ENCODE measurements around the gene TSPAN4.

Gene TSPAN4

DNA sequence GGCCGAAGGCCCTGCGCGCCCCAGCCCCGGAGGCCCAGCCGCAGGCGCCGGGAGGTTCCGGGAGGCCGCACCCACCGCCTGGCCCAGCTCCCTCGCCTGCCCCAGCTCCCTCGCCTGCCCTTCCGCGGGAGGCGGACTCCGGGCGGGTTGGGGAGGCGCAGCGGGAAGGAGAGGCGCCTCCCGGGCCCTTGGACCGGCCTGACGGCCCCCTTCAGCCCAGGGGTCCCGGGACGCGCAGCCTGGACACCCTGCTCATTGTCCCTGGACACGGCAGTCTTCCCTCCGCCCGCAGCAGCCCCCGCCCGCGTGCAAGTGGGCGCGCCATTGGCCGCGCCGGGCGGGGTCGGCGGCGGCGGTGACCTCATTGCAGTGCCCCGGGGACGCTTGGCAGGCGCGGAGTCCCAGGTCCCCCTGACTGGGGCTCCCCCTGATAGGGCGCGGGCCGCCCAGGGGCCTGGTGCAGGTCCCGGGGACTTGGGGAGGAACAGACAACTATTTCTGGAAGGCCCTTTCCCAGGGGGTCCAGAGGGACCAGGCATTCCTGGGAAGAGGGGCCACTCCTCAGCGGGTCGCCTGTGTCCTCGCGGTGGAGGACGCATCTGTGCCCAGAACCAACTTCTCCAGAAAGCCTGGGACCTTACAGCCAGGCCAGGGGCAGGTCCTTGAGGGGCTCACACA, 9.4 kb upstream of the TSPAN4 start:
- DNase-seq (ENCODE audit: low spot score): peak; percentile 52
- peaks cover 6% of the 10 kb centered on the region for H3K4me1 Mint-ChIP-seq (ENCODE audit: low read depth)
- peaks cover 30% of the 10 kb centered on the region for H3K27me3 Mint-ChIP-seq (ENCODE audit: low read depth)
- H3K36me3 Mint-ChIP-seq (ENCODE audit: low read depth): peaks cover 3% of the 10 kb centered on the region
- H3K27ac Mint-ChIP-seq: no peak overlapping the region
- no peaks in the 10 kb centered on the region for H3K9me3 Mint-ChIP-seq
- H3K4me3 Mint-ChIP-seq: peak overlapping the region; percentile 60

GRCh38 chr11:833849-834311, 8.8 kb upstream of the TSPAN4 start:
- no peak overlapping the region for H3K27ac Mint-ChIP-seq

DNA sequence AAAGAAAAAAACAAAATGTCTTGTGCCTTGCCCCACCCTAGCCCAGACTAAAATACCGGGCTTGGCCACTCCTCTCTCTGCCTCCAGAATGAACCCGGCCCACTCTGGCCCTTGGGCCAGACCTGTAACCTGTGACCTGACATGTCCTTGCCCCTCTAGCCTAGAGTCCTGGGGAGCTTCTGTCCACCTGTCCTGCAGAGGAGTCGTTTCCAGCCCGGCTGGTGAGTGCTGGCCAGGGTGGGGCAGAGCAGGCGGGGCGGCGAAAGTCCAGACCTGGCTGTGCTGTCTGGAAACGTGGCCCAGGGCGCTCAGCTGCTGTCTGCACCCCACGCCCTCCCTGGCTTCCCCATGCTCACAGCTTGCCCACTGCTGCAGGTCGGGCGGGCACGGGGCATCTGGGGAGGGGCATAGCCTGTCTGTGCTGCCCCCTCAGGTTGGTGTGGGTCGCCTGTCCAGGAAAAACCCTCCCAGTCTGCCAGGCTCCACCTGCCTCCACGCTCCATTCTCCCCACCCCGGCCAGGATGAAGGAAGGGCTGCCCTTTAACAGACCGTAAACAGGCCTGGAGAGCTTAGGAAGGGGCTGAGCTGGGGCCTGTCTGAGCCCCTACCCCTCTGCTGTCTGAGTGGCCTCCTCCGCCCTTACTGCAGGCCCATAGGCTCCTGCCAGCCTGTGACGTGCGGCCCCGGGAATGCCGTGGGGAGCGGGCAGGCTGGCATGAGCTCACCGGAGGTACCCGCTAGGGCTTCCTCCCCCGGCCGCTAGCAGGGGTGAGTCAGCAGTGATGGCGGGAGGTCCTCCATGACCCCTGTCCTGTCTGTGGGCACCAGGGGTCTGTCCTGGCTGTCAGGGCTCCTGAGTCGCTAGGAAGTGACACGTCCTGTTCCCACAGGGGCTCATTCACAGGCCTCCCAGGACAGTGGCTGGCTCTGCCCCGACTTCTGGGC, 8.0 kb upstream of the TSPAN4 start:
- peaks cover 16% of the 10 kb centered on the region for H3K27me3 Mint-ChIP-seq (ENCODE audit: low read depth)

More at GRCh38 chr11:833849-834311, 8.8 kb upstream of the TSPAN4 start:
- peak overlapping the region; percentile 60 for H3K4me3 Mint-ChIP-seq
- H3K36me3 Mint-ChIP-seq (ENCODE audit: low read depth): peaks cover 7% of the 10 kb centered on the region
- peaks cover 4% of the 10 kb centered on the region for H3K4me1 Mint-ChIP-seq (ENCODE audit: low read depth)
- no peaks in the 10 kb centered on the region for H3K9me3 Mint-ChIP-seq
- DNase-seq (ENCODE audit: low spot score): no peak
- H3K27me3 Mint-ChIP-seq (ENCODE audit: low read depth): peaks cover 24% of the 10 kb centered on the region

GRCh38 chr11:836274-836673, 6.4 kb upstream of the TSPAN4 start:
- H3K36me3 Mint-ChIP-seq (ENCODE audit: low read depth): peaks cover 13% of the 10 kb centered on the region
- DNase-seq (ENCODE audit: low spot score): no peak
- H3K4me3 Mint-ChIP-seq: no peak overlapping the region
- H3K9me3 Mint-ChIP-seq: no peaks in the 10 kb centered on the region
- H3K27me3 Mint-ChIP-seq (ENCODE audit: low read depth): peaks cover 7% of the 10 kb centered on the region
- H3K27ac Mint-ChIP-seq: no peak overlapping the region
- H3K4me1 Mint-ChIP-seq (ENCODE audit: low read depth): peaks cover 8% of the 10 kb centered on the region

More for the DNA sequence above, 8.0 kb upstream of the TSPAN4 start:
- Mint-ChIP-seq H3K27ac (no peak overlapping the region), H3K36me3 (ENCODE audit: low read depth) (peaks cover 8% of the 10 kb centered on the region), H3K9me3 (no peaks in the 10 kb centered on the region), H3K4me1 (ENCODE audit: low read depth) (peaks cover 2% of the 10 kb centered on the region), H3K4me3 (peak overlapping the region; percentile 36)
- DNase-seq (ENCODE audit: low spot score): no peak

DNA sequence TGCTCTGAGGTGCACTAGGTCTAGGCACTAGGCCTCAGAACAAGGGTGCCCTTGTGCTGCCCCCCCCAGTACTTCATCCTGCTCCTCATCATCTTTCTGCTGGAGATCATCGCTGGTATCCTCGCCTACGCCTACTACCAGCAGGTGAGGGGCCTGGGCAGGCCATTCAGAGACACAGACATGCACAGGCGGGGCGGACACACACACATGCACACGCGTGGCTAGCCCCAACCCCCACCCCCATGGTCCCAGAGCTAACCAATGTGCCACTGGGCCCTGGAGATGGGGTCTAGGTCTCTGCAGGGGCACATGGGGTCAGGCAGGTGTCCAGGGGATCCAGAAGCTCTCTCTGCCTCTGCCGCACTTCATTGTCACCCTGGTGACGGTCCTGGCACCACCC, 6.0 kb upstream of the TSPAN4 start:
- peaks cover 13% of the 10 kb centered on the region for H3K36me3 Mint-ChIP-seq (ENCODE audit: low read depth)
- H3K4me1 Mint-ChIP-seq (ENCODE audit: low read depth): peaks cover 8% of the 10 kb centered on the region
- DNase-seq (ENCODE audit: low spot score): no peak
- no peak overlapping the region for H3K4me3 Mint-ChIP-seq
- H3K9me3 Mint-ChIP-seq: no peaks in the 10 kb centered on the region
- H3K27me3 Mint-ChIP-seq (ENCODE audit: low read depth): peaks cover 2% of the 10 kb centered on the region
- no peak overlapping the region for H3K27ac Mint-ChIP-seq

- no peak overlapping the region for H3K27ac Mint-ChIP-seq
Observed at GRCh38 chr11:837189-837989, 5.3 kb upstream of the TSPAN4 start.

DNA sequence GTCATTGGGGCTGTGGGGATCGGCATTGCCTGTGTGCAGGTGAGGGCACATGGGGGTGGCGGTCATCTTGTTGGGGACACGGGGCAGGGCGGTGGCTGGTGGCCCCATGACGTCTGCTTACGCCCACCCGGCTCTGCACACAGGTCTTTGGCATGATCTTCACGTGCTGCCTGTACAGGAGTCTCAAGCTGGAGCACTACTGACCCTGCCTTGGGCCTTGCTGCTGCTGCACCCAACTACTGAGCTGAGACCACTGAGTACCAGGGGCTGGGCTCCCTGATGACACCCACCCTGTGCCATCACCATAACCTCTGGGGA, 4.7 kb upstream of the TSPAN4 start:
- H3K9me3 Mint-ChIP-seq: no peaks in the 10 kb centered on the region
- H3K36me3 Mint-ChIP-seq (ENCODE audit: low read depth): peaks cover 13% of the 10 kb centered on the region
- H3K4me1 Mint-ChIP-seq (ENCODE audit: low read depth): peaks cover 8% of the 10 kb centered on the region
- H3K27me3 Mint-ChIP-seq (ENCODE audit: low read depth): no peaks in the 10 kb centered on the region
- DNase-seq (ENCODE audit: low spot score): no peak
- H3K27ac Mint-ChIP-seq: no peak overlapping the region
- H3K4me3 Mint-ChIP-seq: no peak overlapping the region

More at GRCh38 chr11:837189-837989, 5.3 kb upstream of the TSPAN4 start:
- H3K27me3 Mint-ChIP-seq (ENCODE audit: low read depth): no peaks in the 10 kb centered on the region
- peaks cover 8% of the 10 kb centered on the region for H3K4me1 Mint-ChIP-seq (ENCODE audit: low read depth)
- H3K36me3 Mint-ChIP-seq (ENCODE audit: low read depth): peaks cover 13% of the 10 kb centered on the region
- H3K4me3 Mint-ChIP-seq: no peak overlapping the region
- DNase-seq (ENCODE audit: low spot score): no peak
- no peaks in the 10 kb centered on the region for H3K9me3 Mint-ChIP-seq

GRCh38 chr11:838441-839279, 4.0 kb upstream of the TSPAN4 start:
- Mint-ChIP-seq H3K27me3 (ENCODE audit: low read depth) (no peaks in the 10 kb centered on the region), H3K4me3 (no peak overlapping the region), H3K36me3 (ENCODE audit: low read depth) (peaks cover 13% of the 10 kb centered on the region), H3K4me1 (ENCODE audit: low read depth) (peaks cover 9% of the 10 kb centered on the region), H3K27ac (no peak overlapping the region), H3K9me3 (no peaks in the 10 kb centered on the region)
- DNase-seq (ENCODE audit: low spot score): no peak

DNA sequence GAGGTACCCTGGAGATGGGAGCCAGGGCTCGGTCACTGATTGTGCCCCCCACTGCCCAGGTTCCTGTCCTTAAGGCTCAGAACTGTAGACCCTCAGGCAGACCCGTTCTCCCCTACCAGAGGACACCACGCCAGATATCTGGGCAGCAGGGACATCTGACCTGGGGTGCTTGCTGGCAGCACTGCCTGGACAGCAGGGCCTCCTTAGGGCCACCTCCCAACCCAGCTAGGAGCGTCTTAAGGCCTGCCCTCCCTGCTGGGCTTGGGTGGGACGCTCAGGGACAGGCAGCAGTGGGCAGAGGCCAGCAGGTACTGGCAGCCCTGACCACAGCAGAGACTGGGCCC, 3.4 kb upstream of the TSPAN4 start:
- Mint-ChIP-seq H3K4me3 (no peak overlapping the region), H3K4me1 (ENCODE audit: low read depth) (peaks cover 10% of the 10 kb centered on the region), H3K9me3 (no peaks in the 10 kb centered on the region), H3K27ac (no peak overlapping the region), H3K36me3 (ENCODE audit: low read depth) (peaks cover 13% of the 10 kb centered on the region), H3K27me3 (ENCODE audit: low read depth) (no peaks in the 10 kb centered on the region)
- DNase-seq (ENCODE audit: low spot score): no peak

- H3K27ac Mint-ChIP-seq: no peak overlapping the region
Observed at GRCh38 chr11:839875-840617, 2.6 kb upstream of the TSPAN4 start.

DNA sequence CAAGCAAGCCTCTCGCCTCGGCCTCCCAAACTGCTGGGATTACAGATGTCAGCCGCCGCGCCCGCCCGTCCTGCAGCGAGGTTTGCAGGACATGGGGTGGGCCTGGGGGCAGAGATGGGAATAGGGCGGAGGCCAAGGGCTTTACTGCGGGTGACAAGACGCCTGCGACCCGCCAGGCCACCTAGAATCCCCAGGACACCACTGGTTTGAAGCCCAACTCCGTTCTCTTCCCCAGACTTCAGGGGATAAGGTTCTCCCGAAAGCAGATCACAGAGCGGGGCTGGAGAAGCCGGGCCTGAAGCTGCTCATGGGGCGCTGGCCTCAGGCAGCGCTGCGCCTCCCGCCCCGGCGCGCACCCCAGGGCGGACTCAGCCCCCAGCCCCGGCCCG, 677 bp upstream of the TSPAN4 start:
- H3K4me3 Mint-ChIP-seq: peak overlapping the region; percentile 90
- peaks cover 13% of the 10 kb centered on the region for H3K36me3 Mint-ChIP-seq (ENCODE audit: low read depth)
- H3K4me1 Mint-ChIP-seq (ENCODE audit: low read depth): peaks cover 10% of the 10 kb centered on the region
- H3K9me3 Mint-ChIP-seq: no peaks in the 10 kb centered on the region
- DNase-seq (ENCODE audit: low spot score): no peak
- H3K27me3 Mint-ChIP-seq (ENCODE audit: low read depth): no peaks in the 10 kb centered on the region
- peak overlapping the region; percentile 85 for H3K27ac Mint-ChIP-seq

More at GRCh38 chr11:839875-840617, 2.6 kb upstream of the TSPAN4 start:
- Mint-ChIP-seq H3K4me1 (ENCODE audit: low read depth) (peaks cover 10% of the 10 kb centered on the region), H3K4me3 (peak overlapping the region; percentile 90), H3K27me3 (ENCODE audit: low read depth) (no peaks in the 10 kb centered on the region), H3K9me3 (no peaks in the 10 kb centered on the region), H3K36me3 (ENCODE audit: low read depth) (peaks cover 13% of the 10 kb centered on the region)
- no peak for DNase-seq (ENCODE audit: low spot score)

- peaks cover 10% of the 10 kb centered on the region for H3K4me1 Mint-ChIP-seq (ENCODE audit: low read depth)
- peak overlapping the region; percentile 73 for H3K4me3 Mint-ChIP-seq
- peaks cover 10% of the 10 kb centered on the region for H3K36me3 Mint-ChIP-seq (ENCODE audit: low read depth)
- no peak overlapping the region for H3K27ac Mint-ChIP-seq
- no peak for DNase-seq (ENCODE audit: low spot score)
- H3K9me3 Mint-ChIP-seq: no peaks in the 10 kb centered on the region
- H3K27me3 Mint-ChIP-seq (ENCODE audit: low read depth): no peaks in the 10 kb centered on the region
Observed at GRCh38 chr11:843086-843734, 558 bp downstream of the TSPAN4 start.

All from T-helper 2 cell treated with Interferon-gamma antibody and Interleukin-4, amounts not matched to agents 5 μg/mL and 100 μg/mL, for 36 hours (primary cell).